Lung (tissue), 12 donors: ENCODE results near the gene ANKRD62. TPM values are rescaled to one million over a fixed set of nuclear protein-coding genes. Genes with fewer than 3 reads are reported as not detected.

Experiments
- ATAC-seq: fragments of 200-7000 bp; cut with Tn5 transposase; one replicate; pipeline ENCODE4 v1.9.1; 2020; ENCODE audit warnings: moderate number of reproducible peaks; ENCODE audit not compliant: insufficient read depth, low FRiP score
- DNase-seq, 3 donors: peaks; one replicate each; pipeline ENCODE4 v3.0.0-alpha.2; 2013 to 2017
- H3K27ac ChIP-seq, 2 donors: one replicate each; pipeline ENCODE4 v1.5.1; 2013; ENCODE audit warnings: mild to moderate bottlenecking in 2 of 2, moderate library complexity in 2 of 2, control low read depth in 1 of 2, inconsistent platforms in 1 of 2, low read depth in 1 of 2, low read length in 1 of 2
- H3K27me3 ChIP-seq, 3 donors: one replicate each; pipeline ENCODE4 v1.5.1; 2013; ENCODE audit warnings: low read length in 2 of 3; ENCODE audit not compliant: control insufficient read depth in 3 of 3, insufficient read depth in 3 of 3
- H3K36me3 ChIP-seq, 4 donors: one replicate each; pipeline ENCODE4 v1.5.1; 2013; ENCODE audit warnings: low read length in 4 of 4, mild to moderate bottlenecking in 1 of 4, moderate library complexity in 1 of 4; ENCODE audit not compliant: control insufficient read depth in 4 of 4, insufficient read depth in 4 of 4
- H3K4me1 ChIP-seq, 5 donors: one replicate each; pipeline ENCODE4 v1.5.1; 2013; ENCODE audit warnings: low read length in 5 of 5, mild to moderate bottlenecking in 2 of 5, moderate library complexity in 1 of 5; ENCODE audit not compliant: control insufficient read depth in 5 of 5, insufficient read depth in 5 of 5
- H3K4me3 ChIP-seq: one replicate; pipeline ENCODE4 v1.5.1; 2013; ENCODE audit warnings: mild to moderate bottlenecking, control low read depth, moderate library complexity
- H3K9ac ChIP-seq, 2 donors: one replicate each; pipeline ENCODE4 v1.5.1; 2013; ENCODE audit warnings: low read length in 2 of 2, control low read depth in 1 of 2; ENCODE audit not compliant: insufficient read depth in 1 of 2
- H3K9me3 ChIP-seq, 4 donors: one replicate each; pipeline ENCODE4 v1.5.1; 2013; ENCODE audit warnings: low read length in 3 of 4, mild to moderate bottlenecking in 1 of 4, moderate library complexity in 1 of 4; ENCODE audit not compliant: control insufficient read depth in 4 of 4, insufficient read depth in 3 of 4
- CTCF ChIP-seq: IDR thresholded peaks from 2 replicates; pipeline ENCODE4 v1.5.1; 2012; ENCODE audit warnings: mild to moderate bottlenecking; ENCODE audit errors: control extremely low read depth, extremely low read depth
- WGBS, 2 donors: extraction: QIAGEN DNeasy Blood & Tissue Kit; methylation state at CpG; one replicate each; pipeline ENCODE4 v1.1.7; 2013; 5-methylcytosine and 5-hydroxymethylcytosine counted together
- polyA plus RNA-seq, 2 donors: library from polyadenylated mRNA; stranded (reverse); fragments of 200-250 nt; gene quantifications; one replicate each; pipeline ENCODE4 v1.2.1, GENCODE V29; 2013
- total RNA-seq, 2 donors: library from RNA; depleted of rRNA in 1 of 2; stranded (reverse); fragments of >200 nt in 1 of 2; gene quantifications; one replicate each; pipeline ENCODE4 v1.2.1, GENCODE V29; 2014 to 2021
- donor health status: control.
- donor health status: control.
- donor health status: Bipolar disorder and iron deficiency.
- donor health status: healthy.
- donor health status: DM: yes; HTN: yes; CAD: no.

Gene ANKRD62
- total and polyA plus RNA-seq, 4 donors: 0.06 to 0.12 (median 0.09) TPM; not detected in 1

GRCh38 chr18:12049978-12050811, 43.4 kb upstream of the ANKRD62 start:
- Histone ChIP-seq H3K4me3 (no peak overlapping the region), H3K27me3 (no peaks in the 10 kb centered on the region), H3K9me3 (no peaks in the 10 kb centered on the region), H3K36me3 (no peaks in the 10 kb centered on the region), H3K4me1 (peaks cover 0 to 4% (median 0%) of the 10 kb centered on the region in 5 donors), H3K27ac (no peak overlapping the region), H3K9ac (no peak overlapping the region)
- DNase-seq (no peak), ATAC-seq (no peak)
- WGBS, 2 donors: 58 to 74% methylated on average over 9 of the region's 9 CpGs
- no peak for TF ChIP-seq CTCF

- H3K36me3 ChIP-seq: no peaks in the 10 kb centered on the region
- no peak for TF ChIP-seq CTCF
- 77 to 78% methylated on average over 3 of the region's 3 CpGs for WGBS, 2 donors
- H3K4me1 ChIP-seq: peaks cover 0 to 4% (median 0%) of the 10 kb centered on the region in 5 donors
- H3K27ac ChIP-seq: no peak overlapping the region
- peak overlapping the region in 1 of 2 donors; percentile 16 for H3K9ac ChIP-seq
- H3K4me3 ChIP-seq: no peak overlapping the region
- no peak for DNase-seq
- no peaks in the 10 kb centered on the region for H3K9me3 ChIP-seq
- no peak for ATAC-seq
- H3K27me3 ChIP-seq: no peaks in the 10 kb centered on the region
These were observed 40.8 kb upstream of the ANKRD62 start for GRCh38 chr18:12052866-12053265.

GRCh38 chr18:12053289-12053688, 40.4 kb upstream of the ANKRD62 start:
- Histone ChIP-seq H3K36me3 (no peaks in the 10 kb centered on the region), H3K9ac (peak overlapping the region in 1 of 2 donors; percentile 16), H3K4me1 (peaks cover 0 to 4% (median 0%) of the 10 kb centered on the region in 5 donors), H3K9me3 (no peaks in the 10 kb centered on the region), H3K27ac (no peak overlapping the region), H3K27me3 (no peaks in the 10 kb centered on the region), H3K4me3 (no peak overlapping the region)
- WGBS, 2 donors: 20 to 41% methylated on average over 2 of the region's 2 CpGs
- DNase-seq (peak in 2 of 3 donors; percentile 51 to 69), ATAC-seq (no peak)
- no peak for TF ChIP-seq CTCF
